NCI-H460 (cell line): ENCODE results near the gene MAEA. TPM values are rescaled to one million over a fixed set of nuclear protein-coding genes. Genes with fewer than 3 reads are reported as not detected.

Experiments
- DNase-seq: peaks from one replicate; pipeline ENCODE4 v3.0.0-alpha.2; 2016; ENCODE audit warnings: low read depth; ENCODE audit errors: extremely low read depth
- total RNA-seq: library from RNA; depleted of rRNA; stranded (reverse); fragments of >200 nt; shearing (Covaris generic); gene quantifications from 2 replicates; pipeline ENCODE4 v1.2.3, GENCODE V29; 2014

Gene MAEA
- total RNA-seq, 1 experiment from 2014 or later: 32.7 TPM

DNA sequence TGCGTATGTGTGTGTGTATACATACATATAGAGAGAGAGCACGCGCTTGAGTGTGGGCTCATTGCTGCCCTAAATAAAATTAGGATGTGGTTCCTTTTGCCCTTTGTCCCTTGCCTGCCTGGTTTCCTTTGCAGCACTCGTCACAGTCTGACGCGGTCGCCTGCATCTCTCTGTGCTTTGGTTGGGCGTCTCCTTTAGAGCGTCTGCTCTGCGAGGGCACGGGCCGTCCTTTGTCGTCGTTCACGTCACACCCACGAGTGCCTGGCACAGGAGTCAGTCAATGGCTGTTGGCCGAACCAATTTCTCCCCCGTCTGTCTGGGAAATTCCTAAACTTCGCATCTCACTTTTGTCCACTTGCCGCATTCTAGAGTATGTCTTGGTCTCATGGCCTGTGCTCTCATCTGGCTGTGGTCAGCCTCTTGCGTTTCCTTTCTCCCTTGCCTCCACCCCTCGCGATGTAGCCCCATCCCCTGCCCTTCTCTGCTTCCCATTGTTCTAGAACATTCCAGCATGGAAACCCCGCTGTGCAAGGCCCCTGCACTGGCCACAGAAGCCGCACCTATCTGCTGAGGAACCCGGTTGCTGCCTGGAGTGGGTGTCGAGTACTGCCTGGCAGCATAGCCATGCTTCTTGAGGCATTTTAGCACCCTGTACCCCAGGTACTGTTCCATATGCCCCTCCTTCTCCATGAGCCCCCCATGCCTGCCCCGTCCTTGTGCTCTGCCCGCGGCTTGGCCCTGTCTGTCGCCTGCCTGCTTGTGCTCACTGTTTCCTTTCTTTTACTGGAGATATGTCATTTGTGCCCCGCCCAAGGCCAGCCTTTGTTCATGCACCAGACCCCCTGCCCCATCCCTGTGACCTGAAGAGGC, 8.0 kb downstream of the MAEA start:
- no peak for DNase-seq

DNA sequence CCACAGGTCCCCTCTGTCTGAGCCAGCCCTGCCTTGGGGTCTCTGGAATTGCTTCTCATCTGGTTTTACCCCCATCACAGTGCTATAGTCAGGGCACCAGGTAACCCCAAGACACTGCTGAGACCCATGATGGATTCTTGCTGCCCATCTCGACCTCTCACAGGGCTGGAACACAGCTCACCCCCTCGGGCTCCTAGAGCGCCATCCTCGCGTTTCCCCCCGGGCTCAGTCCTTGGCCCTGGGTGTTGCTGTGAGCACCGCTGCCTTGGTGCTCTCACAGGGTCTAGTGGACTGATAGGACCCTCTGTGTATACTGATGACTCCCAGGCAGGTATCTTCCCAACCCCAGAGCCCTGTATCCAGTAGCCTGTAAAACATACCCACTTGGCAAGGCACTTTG, 8.8 kb downstream of the MAEA start:
- no peak for DNase-seq

DNA sequence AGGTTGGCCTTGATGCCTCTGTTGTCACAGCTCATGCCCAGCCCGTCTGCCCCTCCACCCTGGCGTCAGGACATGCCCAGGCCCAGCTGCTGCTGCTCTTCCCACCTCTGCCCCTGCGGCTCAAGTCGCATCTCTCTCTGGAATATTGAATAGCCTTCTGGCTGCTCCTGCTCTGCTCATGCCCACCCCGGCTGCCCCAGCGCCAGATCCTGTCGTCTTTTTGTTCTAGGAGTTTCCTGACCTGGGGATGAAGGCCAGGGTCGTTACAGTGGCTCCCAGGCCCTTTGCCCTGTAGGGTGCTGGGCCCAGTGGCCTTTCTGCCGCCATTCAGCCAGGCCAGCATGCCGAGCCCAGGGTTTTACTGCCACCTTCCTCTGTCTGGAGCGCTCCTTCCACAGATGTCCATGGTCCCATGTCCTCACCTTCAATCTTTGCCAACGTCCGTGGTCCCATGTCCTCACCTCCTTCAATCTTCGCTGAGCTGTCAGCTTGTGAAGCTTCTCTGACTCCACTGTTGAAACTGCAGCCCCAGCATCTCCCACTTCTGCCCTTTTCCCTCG, 9.7 kb downstream of the MAEA start:
- no peak for DNase-seq

GRCh38 chr4:1300466-1301455, 11.1 kb downstream of the MAEA start:
- peak; percentile 69 for DNase-seq

GRCh38 chr4:1302159-1302558, 12.5 kb downstream of the MAEA start:
- no peak for DNase-seq

DNA sequence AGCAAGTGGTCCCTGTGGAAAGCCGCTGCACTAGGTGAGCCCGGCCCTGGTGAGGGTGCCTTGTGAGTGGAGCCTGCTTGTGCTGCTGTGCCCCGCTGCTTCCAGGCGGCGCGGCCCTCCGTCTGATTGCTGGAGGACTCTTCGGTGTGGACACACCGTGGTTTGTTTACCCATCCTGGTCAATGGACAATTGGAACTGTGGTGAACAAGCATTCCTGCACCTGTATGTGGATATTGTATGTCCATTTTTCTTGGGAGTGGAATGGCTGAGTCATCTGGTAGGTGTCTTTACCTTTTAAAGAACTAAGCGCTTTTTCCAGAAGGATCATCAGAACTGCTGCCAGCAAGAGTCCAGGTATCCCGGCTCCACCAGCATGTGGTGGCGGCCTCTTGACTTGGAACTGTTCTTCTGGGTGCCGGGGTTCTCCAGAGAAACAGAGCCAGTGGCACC, 15.6 kb downstream of the MAEA start:
- no peak for DNase-seq

DNA sequence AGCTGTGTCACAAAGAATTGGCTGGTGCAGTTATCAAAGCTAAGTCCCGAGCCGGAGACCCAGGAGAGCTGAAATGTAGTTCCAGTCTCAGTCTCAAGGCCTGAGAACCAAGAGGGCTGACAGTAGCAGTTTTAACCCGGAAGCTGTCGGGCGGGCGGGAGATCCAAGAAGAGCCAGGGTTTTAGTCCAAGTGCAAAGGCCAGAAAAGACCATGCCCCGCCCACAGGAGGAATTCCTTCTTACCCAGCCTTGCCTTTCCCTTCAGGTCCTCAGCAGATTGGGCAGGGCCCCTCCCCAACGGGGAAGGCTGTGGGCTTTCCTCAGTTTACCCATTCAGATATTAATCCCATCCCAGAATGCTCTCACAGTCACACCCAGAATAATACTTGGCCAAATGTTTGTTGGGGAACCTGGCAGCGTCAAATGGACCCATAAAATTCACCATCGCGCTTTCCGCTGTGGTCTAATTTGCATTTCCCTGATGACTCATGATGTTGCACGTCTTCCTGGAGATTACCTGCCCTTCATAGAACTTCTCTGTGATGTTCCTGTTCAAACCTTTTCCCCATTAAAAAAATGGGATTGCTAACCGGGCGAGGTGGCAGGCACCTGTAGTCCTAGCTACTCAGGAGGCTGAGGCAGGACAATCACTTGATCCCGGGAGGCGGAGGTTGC, 16.2 kb downstream of the MAEA start:
- DNase-seq: no peak

- DNase-seq: no peak
Observed at GRCh38 chr4:1307951-1308735, 18.5 kb downstream of the MAEA start.

DNA sequence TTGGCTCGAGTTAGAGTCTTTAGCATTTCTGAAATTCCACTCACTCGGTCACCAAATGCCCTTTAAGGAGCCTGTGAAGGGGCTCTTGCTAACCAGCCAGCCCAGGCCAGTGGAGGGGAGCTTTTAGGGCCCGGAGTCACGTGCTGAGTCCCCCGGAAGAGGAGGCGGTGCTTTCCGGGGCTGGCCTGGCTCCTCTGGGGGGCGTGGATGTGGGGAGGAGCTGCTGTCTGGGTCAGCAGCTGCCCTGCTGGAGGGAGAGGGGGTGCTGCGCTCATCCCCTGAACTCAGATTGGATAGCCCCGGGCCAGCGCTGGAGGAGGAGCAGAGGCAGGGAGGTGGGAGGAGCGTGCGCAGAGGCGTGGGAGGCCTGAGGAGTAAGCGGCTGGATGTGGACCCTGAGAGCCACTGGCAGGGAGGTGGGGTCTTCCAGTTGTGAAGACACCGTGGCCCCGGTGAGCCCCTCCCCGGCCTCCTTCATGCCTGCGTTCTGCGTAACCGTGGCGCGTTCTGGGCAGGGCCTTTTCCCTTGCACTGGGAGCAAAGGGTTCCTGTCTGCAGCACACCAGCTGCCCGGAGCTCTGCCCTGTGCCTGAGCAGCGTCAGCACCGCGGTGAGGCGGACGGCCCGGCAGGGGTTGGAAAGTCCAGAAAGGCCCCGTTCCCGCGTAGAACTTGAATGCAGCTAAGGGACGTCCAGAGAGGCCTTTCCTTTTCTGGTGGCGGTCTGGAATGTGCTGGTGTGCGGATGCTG, 19.7 kb downstream of the MAEA start:
- DNase-seq: no peak

GRCh38 chr4:1310031-1310795, 20.5 kb downstream of the MAEA start:
- DNase-seq: no peak

DNA sequence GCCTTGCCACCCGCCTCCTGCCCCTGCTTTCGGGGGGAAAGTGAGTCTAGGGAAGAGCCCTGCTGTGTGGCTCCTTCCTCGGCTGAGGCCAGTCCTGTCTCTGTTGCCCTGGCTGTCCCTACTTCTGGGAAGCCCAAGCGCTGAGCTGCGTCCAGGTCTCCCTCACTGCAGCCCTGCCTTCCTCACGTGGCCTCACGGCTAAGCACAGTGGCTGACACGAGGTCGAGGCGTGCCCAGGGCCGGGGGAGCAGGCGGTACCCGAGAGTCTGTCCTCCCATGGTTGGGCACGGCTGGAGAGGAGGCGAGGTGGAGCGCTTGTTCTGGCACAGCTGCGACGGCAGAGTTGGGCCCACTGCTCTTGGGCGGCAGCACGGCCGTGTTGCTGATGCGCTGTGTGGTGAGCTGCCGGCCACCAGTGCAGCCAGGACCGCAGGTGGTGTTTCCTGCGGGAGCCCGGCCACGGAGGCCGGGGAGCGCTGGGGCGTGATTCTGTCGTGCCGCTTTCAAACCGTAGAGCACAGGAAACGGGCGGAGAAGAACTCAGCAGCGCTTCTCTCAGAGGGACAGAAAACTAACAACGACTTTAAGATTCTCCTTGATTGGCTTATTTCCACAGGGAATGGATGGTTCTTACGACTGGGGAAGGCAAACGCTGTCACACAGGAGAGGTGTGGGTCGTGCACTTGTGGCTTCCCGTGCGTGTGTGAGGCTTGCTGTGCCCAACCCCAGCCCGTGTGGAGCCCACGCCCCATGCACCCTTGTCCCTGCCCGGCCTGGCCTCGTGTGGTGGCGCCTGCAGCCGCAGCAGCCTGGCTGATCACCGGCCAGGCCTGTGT, 21.3 kb downstream of the MAEA start:
- no peak for DNase-seq

- DNase-seq: no peak
Observed at GRCh38 chr4:1312821-1313640, 23.3 kb downstream of the MAEA start.

DNA sequence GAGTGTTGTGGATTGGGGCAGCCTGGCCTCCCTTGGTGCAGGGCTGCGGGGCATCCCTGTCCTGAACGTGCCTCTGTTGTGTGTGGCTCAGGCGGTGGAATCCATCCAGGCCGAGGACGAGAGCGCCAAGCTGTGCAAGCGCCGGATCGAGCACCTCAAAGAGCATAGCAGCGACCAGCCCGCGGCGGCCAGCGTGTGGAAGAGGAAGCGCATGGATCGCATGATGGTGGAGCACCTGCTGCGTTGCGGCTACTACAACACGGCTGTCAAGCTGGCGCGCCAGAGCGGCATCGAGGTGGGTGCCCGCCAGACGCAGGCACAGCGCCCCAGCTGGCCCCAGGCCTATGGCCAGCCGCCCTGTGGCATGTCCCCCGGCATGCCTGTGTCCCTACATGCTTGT, 25.6 kb downstream of the MAEA start:
- DNase-seq: no peak

DNA sequence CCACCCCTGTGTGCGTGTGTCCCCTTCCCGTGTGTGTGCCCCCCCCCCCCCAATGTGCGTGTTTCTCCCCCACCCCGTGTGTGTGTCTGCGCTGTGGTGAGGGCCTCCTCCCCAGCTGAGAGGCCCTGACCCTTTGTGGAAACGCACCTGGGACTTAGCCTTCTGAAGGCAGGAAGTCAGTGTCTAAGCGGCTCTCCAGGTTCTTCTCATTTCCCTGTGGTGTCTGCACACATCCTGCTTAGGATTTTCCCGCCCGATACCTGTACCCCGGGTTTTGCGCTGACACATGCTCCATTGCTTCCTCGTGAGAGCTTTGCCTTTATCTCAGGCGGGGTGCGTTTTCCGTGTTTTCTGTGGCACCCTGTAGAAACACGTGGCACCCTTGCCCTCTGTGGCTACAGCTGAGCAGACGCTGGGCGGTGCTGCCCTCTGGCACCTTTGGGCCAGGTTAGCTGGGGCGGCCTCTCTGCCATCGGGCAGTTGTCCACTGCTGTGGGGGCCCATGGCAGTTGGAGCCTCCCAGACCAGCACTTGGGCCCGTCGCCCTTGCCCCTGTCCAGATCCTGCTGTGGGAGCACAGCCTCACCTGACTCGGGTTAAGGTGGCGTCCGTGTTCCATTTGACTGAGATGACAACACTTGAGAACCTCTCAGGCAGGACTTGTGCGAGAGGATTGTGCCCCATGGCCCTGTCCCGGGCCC, 26.3 kb downstream of the MAEA start:
- no peak for DNase-seq

DNA sequence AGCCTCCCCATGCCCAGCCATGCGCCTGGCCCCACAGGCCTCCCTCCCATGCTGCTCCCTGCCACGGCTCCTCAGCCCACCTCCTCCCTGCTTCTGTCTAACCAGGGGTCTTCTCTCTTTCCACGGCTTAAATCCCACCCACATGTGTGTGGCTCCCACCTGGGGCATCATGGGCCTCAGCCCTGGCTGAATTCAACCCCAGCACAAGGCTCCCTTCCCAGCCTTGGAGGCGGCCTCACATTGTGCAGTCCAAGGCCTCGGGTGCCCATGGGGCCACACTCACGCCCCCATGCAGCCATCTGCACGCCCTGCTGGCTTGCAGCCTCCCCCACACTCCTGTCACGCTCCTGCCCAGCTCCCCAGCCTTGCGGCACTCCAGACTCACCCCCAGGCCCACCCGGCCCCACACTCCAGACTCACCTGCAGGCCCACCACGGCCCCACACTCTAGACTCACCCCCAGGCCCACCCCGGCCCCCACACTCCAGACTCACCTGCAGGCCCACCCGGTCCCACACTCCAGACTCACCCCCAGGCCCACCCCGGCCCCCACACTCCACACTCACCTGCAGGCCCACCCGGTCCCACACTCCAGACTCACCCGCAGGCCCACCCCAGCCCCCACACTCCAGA, 27.0 kb downstream of the MAEA start:
- no peak for DNase-seq
